ENCODE measurements around the gene VCL.
"Not testable (repeated sequence)": the region's sequence is repeated elsewhere in the genome, so short reads cannot be mapped to it uniquely, and the experiment has no call there.

The VCL gene

DNA sequence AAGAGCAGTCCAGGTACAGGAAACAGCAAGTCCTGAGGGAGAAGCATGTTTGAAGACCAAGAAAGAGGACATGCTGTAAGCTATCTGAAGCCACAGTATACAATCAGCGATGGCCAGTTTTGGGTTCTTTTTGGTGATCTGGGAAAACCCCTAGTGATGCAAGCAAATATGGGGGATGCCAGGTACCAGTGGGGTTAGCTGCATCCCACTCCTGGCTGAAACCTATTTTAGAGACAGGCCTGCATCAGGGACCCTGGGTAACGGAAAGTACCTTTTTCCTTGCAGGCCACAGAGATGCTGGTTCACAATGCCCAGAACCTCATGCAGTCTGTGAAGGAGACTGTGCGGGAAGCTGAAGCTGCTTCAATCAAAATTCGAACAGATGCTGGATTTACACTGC, 119.8 kb downstream of the VCL start:
- DNase-seq: no peak

DNA sequence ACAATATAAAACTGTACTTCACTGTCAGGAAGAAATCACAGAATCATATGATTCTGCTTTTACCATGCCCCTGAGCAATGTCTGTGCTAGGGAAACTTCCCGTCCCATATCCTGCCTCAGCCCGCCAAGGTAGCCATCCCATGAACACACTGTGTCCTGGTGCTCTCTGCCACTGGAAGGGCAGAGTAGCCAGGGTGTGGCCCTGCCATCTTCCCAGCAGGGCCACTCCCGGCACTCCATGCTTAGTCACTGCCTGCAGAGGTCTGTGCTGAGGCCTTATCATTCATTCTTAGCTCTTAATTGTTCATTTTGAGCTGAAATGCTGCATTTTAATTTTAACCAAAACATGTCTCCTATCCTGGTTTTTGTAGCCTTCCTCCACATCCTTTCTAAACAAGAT, 120.9 kb downstream of the VCL start:
- no peak for DNase-seq

DNA sequence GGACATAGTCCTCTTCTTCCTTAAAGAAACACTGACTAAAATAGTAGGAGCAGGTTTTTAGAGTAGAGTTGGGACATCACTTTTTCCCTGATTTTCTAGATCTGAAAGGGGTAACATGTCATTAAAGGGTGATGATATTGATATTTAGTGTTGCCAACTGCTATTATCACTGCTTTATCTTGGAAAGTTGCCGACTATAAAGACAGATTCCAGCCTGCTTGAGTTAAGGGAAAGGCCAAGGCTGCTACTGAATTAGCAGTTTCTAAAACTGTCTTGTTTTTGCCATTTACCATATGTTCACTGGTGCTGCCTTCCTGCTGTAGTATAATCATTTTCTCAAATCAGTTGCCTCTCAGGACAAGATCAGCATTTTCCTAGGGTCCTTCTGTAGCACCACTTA, 123.0 kb downstream of the VCL start:
- no peak for DNase-seq

GRCh38 chr10:74121368-74121767, 123.5 kb downstream of the VCL start:
- no peak for DNase-seq

- no peak for DNase-seq
These were observed 124.1 kb downstream of the VCL start for GRCh38 chr10:74122060-74122459.

GRCh38 chr10:74123081-74123480, 125.2 kb downstream of the VCL start:
- DNase-seq: no peak

- no peak for DNase-seq
These were observed 136.3 kb downstream of the VCL start for GRCh38 chr10:74133923-74134820.

DNA sequence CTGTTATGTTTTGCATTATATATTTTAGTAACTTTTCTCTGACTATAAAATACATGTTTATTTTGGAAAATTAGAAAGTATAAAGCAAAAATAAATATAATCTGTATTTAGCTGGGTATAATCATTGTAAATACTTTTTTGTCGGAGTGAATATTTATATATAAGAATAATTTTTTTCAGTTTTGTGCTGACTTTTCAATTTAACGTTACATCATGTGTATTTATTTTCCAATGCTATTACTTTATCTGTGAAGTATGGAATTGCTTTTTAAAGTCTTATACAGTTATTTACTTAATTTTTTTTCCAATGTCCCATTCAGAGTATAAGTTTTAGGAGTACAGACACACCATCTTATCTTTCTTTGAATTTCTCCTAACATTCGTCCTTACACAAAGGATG, 137.5 kb downstream of the VCL start:
- DNase-seq: no peak

- no peak for DNase-seq
These were observed 140.1 kb downstream of the VCL start for GRCh38 chr10:74137992-74138391.

DNA sequence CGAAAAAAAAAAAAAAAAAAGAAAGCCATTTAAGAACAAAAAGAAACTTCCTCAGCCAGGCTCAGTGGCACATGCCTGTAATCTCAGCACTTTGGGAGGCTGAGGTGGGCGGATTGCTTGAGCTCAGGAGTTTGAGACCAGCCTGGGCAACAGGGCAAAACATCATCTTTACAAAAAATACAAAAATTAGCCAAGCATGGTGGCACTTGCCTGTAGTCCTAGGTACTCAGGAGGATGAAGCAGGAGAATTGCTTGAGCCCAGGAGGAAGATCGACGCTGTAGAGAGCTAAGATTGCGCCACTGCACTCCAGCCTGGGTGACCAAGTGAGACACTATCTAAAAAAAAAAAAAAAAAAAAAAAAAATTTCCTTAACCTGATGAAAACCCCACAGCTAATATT, 140.7 kb downstream of the VCL start:
- not testable (repeated sequence) for DNase-seq

GRCh38 chr10:74139981-74140380, 142.1 kb downstream of the VCL start:
- no peak for DNase-seq

DNA sequence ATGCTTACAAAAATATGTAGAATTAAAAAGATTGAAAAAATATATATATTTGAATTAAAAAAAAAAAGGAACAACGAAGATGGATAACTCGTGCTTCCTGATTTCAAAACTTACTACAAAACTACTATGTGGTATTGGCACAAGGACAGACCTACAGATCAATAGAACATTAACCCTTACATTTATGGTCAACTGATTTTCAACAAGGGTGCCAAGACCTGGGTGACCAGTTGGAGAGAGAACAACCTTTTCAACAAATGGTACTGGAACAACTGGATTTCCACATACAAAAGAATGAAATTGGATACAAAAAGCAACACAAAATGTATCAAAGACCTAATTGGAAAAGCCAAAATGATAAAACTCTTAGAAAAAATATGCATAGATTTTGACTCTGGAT, 142.6 kb downstream of the VCL start:
- DNase-seq: no peak

DNA sequence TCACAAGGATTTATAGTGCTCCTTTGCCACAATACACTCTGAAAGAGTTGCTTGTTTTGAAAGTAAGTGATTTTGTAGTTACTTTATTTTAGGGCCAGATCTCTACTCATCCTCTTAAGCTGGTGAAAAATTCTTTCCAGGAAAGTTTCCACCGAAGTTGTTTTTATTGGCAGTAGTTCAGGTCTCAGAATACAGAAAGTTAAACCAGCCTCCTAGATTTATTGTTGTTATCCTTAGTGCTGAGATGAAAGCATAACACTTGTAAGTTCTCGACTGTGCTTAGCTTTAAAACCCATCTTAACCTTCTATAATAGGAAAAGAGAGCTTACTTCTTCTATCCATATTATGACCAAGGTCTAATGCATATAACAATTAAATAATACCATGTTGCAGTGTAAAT, 147.2 kb downstream of the VCL start:
- DNase-seq: no peak

GRCh38 chr10:74146980-74147379, 149.1 kb downstream of the VCL start:
- not testable (repeated sequence) for DNase-seq

DNA sequence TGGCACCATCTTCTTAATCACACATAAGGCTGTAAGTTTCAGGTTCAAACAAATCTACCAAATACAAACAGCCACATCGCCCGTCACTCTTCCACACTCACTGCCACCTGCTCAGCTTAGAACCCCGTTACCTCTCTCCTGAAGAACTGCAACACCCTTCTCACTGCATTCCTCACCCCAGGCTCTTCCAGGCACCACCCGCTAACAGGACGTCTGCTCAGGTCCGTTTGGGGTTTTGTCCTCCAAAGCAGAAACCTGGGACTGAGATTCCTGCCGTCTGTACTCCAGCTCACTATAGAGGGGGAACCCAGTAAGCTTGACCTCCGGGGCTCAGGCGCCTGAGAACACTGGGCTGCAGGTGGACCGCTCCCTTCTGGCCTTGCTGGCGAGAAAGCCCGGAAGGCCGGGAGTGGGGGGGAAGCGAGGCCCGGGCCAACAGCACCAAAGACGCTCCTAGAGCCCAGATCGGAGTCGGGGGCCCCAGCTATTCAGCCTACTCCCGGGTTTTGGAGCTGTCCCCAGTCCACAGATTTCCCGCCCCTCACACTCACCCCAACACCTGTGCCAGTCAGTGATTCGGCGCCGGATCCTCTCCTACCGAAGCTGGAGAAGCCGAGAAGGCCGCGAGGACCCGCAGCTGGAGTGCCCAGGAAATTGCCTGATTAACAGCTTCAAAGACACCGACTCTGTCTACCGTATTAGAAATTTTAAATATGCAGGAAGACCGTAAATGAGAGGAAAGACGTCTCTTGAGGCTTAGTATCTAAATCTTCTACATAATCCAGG, 152.5 kb downstream of the VCL start, which contains the start of gene AP3M1:
TSS of gene AP3M1 (minus strand) at position 625 of the 786 bp plus-strand sequence. CDS start 12,449 bp downstream, outside the sequence.
- DNase-seq: peak; percentile 85

- peak; percentile 100 for DNase-seq
These were observed 153.3 kb downstream of the VCL start, which contains the start of gene ADK for GRCh38 chr10:74150990-74151878. TSS of gene ADK (plus strand) at chr10:74151221. CDS start at chr10:74151279, 58 bp downstream.

GRCh38 chr10:74151879-74152722, 154.2 kb downstream of the VCL start:
- DNase-seq: no peak

- no peak for DNase-seq
These were observed 155.2 kb downstream of the VCL start for GRCh38 chr10:74153123-74153522.

GRCh38 chr10:74153676-74154075, 155.8 kb downstream of the VCL start:
- DNase-seq: no peak

DNA sequence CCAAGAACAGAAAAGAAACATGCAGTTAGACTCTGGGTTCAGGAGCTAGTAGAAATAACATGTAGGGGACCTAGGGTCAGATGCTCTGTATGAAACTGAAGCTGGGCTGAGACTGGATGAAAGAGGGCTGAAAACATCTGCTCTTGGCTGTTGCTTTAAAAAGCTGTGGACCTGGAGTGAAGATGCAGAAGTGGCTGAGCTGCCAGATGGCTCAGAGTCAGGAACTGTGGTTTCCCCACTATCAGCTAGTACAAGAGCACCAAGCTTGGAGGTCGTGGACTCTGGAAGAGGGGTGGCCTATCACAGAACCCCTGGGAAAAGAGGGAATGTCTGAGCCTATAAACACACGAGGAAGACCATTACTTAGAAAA, 159.0 kb downstream of the VCL start:
- no peak for DNase-seq

GRCh38 chr10:74160013-74160412, 162.1 kb downstream of the VCL start:
- no peak for DNase-seq

All from stimulated activated CD4-positive, alpha-beta T cell treated with anti-CD3 and anti-CD28 coated beads, Interleukin-4, amount 100 ng/mL, for 24 hours (primary cell).